ENCODE results near the gene KIF22.

GRCh38 chr16:29815032-29815721, 24.6 kb downstream of the KIF22 start:
- TF ChIP-seq POLR2A (IDR thresholded peaks at IDR 0.05): no peak
- TF ChIP-seq CTCF (IDR thresholded peaks at IDR 0.05): no peak

Data from Peyer's patch (tissue), 4 donors.